ENCODE measurements around the gene SNED1. TPM values are rescaled to one million over a fixed set of nuclear protein-coding genes. Genes with fewer than 3 reads are reported as not detected.

SNED1 gene
- polyA plus RNA-seq, 4 donors: 7.4 to 14.0 (median 9.4) TPM

DNA sequence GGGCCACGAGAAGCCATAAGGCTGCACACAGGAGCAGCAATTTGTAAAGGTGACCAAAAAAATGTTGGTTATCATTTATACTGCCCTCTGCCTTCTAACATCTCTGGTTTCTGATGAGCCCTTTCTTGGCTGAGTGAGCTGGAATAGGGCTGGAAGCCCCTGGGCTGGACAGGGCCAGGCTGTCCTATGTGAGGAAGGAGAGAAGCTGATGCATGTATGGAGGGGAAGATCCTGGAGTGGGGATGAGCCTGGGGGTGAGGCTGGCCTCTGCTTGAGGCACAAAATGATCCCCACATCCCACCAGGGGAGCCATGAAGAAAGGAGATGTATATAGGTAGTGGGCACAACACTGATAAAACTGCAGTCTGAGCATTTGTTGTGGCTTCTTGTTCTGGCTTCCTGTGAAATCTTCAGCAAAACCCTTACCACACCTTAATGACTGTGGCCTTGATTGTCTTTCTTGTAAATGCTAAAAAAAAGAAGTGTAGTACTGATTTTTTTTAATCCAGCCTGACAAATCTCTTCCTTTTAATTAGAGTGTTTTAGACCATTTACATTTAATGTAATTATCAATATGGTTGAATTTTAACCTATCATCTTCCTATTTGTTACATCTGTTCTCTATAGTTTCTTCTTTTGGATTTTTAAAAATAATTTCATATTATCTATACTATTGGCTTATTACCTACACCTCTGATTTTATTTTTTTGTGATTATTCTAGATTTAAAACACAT lies 5.6 kb downstream of the SNED1 start:
- DNase-seq (ENCODE audit: low read depth in 4 of 4, low spot score in 2 of 4): no peak

DNA sequence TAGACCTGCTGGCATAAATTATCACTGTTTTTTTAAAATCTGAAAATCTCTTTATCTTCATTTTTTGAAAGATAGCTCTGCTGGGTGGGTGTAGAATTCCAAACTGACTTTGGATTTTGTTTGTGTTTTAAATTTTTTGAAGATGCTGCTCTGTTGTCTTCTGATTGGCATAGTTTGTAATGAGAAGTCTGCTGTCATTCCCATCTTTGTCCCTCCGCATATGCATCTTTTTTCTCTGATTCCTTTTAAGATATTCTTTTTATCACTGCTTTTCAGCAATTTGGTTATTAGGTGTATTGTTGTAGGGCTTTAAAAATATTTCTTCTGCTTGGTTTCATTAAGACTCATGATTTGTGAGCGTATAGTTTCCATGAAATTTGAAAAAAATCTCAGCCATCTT lies 7.2 kb downstream of the SNED1 start:
- no peak for DNase-seq (ENCODE audit: low read depth in 4 of 4, low spot score in 2 of 4)

DNA sequence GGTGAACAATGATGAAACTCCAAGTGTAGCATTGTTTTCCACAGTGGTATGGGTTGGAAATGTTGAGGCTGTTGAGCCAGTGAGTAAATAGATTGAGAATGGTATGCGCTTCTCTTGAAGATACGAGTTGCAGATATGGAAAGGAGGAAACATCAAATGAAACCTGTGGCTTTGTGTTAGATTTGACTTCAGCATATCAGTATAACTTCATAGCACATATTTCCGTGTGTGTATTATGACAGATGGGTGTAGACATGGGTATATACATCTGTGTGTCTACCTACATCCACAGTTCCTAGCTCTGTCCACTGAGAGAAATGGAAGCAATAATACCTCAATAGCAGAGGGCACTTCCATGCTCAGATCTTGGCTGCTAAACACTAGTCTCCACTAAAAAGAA lies 8.0 kb downstream of the SNED1 start:
- DNase-seq (ENCODE audit: low read depth in 4 of 4, low spot score in 2 of 4): no peak

DNA sequence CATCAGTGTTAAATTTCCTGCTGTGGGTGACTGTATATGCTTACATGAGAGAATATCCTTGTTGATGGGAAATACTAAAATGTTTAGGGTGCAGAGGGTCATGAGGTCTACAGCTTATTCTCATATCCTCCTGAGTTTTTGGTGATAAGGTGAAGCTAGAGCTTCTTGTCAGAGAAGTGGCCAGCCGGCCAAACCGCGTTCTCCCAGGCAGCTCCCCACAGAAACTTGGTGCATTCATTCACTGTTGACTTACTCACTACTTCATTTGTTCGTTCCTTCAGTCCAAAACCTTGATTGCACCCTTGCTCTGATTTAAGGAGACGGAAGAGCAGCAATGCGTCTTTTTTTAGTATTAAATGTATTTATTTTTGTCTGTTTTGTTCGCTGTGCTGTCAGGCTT lies 8.7 kb downstream of the SNED1 start:
- DNase-seq (ENCODE audit: low read depth in 4 of 4, low spot score in 2 of 4): no peak

DNA sequence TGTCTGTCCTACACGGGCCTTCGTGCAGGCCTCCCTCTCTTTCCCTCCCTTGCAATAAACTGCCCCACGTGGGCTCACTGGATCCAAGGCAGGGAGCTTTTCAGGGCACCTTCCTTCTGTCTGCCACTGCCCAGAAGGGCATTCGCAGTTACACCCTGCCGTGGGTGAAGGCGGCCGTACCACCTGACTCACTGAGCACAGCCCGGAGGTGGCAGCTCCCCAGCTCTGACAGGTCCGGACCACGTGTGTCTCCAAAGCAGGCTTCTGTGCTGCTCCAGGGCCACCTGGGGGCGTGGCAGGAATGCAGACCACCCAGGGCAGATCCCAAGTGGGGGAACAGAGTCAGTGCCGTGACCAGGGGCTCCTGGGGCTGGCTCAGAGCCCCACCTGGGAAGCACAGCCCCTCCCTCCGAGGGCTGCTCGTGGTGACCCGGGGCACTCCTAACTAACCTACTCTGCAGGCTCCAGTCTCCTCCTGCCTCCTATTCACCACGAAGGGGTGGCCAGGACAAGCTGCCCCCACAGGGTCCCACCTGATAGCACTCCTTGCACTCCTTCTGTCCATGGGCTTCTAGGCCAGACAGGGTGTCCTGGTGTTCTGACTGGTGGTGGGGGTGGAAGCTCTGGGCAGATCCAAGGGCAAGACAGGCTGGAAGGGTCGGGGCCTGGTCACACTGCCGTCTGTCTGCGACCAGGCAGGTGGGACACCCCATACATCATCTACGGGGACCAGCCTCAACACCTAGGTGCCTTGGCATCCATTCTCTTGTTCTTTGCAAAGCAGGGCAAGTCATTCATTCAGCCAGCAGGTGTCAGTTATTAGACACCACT lies 9.7 kb downstream of the SNED1 start:
- no peak for DNase-seq (ENCODE audit: low read depth in 4 of 4, low spot score in 2 of 4)

DNA sequence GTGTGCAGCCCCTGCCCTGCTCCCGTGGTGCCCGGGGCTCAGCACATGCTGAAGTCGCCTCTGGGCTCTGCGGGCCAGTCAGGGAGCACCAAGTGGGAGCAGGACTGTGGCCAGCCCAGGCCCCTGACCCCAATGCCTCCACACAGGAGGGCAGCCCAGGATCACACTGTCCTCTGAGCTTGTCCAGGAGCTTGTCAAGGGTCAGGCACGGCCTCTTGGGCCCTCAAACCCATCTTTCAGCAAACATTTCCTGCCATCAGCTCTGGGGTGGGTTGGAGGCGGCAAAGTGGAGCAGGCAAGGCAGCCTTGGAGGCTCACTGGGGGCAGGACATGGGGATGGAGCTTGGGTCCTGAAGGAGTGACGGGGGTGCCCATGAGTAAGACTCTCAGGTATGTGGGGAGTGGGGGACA lies 10.3 kb downstream of the SNED1 start:
- DNase-seq (ENCODE audit: low read depth in 4 of 4, low spot score in 2 of 4): no peak

DNA sequence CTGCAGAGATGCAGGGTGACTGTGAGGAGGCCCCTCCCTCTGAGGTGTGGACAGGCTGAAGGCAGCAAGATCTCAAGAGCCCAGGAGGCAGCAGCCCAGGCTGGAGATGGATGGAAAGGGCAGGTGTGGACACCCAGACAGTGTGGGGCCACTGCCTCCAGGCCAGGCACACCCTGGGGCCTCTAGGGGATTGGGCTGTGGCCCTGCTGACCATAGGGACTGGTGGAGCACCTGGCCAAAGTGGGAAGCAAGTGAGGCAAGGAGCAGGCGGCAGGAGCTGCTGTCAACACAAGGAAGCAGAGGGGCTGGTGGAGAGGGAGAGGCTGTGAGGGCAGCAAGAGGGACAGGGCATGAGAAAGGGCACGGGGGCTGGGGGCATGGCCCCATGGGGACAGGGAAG lies 10.8 kb downstream of the SNED1 start:
- no peak for DNase-seq (ENCODE audit: low read depth in 4 of 4, low spot score in 2 of 4)

DNA sequence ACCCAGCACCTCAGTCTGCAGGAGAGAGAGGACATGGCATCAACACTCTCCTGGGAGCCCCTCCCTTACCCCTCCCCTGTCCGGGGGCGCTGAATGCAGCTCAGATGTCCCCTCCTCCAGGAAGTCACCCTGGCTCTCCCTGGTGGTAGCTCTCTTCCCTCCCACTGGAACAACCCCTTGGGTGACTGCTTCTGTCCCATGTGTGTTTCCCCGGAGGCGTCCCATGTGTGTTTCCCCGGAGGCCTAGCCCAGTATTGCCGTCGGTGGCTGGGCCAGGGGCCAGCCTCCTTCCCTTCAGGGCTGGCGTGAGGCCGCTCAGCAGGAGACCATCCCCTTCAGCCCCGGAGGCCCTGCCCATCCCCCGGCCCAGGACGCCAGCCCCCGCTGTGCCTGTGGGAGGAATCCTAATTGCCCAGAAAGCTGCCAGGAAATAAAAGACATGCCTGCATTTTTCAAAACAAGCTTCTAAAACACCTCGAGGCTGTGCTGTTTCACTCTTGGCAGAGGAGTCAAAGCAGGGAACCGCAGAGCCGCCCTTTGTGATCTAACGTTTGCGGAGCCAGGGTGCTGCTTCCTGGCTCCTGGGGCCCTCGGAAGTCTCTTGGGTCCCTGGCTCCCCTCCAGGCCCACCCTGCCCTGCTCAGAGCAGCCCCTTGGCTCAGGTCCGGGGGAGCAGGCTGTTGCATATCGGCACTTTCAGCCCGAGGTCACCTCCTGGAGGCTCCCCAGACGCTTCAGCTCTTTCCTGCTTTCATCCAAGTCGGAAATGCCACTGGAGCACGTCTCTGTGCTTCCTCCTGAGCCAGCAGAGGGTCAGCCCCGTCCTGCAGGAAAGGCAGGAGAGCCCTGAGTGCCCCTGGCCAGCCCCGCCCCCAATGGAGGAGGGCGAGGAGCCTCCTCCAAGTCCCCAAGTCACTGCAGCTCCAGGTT lies 11.4 kb downstream of the SNED1 start:
- no peak for DNase-seq (ENCODE audit: low read depth in 4 of 4, low spot score in 2 of 4)

DNA sequence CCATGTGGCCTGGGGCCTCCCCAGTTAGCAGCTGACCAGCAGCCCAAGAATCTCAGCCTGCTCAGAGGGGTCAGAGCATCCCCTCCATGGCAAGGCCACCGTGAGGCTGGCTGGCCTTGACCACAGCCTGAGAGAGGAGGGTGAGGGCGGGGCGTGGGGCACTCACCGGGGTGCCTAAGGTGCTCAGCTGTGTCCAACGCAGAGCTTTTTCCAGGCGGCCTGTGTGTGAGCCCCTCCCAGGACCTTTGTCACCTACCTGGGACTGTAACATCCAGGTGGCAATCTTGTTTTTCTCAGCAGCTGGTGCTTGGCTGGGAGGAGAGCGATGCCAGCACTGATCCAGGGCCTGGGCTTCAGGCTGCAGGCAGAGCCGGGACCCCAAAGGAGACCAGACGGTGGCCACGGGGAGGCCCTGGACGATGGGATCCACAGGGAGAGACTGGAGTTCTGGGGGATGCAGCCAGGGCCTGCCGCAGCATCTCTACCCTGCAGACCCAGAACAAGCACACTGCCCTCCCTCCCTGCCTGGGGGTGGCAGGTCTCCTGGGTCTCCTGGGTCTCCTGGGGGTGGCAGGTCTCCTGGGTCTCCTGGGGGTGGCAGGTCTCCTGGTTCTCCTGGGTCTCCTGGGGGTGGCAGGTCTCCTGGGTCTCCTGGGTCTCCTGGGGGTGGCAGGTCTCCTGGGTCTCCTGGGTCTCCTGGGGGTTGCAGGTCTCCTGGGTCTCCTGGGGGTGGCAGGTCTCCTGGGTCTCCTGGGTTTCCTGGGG lies 12.3 kb downstream of the SNED1 start:
- no peak for DNase-seq (ENCODE audit: low read depth in 4 of 4, low spot score in 2 of 4)

DNA sequence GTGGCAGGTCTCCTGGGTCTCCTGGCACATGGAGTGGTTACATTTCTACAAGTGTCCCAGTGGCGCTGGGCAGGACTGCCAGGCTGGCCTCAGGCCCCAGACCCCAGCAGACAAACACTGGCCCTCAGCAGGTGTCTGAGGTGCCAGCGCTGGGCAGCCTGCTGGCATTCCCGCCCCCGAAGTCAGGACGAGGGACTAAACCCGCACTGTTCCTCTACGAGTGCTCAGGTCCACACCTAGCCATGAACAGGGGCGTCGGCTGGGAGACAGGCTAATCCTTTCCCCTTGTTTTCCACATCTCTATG lies 12.8 kb downstream of the SNED1 start:
- no peak for DNase-seq (ENCODE audit: low read depth in 4 of 4, low spot score in 2 of 4)

DNA sequence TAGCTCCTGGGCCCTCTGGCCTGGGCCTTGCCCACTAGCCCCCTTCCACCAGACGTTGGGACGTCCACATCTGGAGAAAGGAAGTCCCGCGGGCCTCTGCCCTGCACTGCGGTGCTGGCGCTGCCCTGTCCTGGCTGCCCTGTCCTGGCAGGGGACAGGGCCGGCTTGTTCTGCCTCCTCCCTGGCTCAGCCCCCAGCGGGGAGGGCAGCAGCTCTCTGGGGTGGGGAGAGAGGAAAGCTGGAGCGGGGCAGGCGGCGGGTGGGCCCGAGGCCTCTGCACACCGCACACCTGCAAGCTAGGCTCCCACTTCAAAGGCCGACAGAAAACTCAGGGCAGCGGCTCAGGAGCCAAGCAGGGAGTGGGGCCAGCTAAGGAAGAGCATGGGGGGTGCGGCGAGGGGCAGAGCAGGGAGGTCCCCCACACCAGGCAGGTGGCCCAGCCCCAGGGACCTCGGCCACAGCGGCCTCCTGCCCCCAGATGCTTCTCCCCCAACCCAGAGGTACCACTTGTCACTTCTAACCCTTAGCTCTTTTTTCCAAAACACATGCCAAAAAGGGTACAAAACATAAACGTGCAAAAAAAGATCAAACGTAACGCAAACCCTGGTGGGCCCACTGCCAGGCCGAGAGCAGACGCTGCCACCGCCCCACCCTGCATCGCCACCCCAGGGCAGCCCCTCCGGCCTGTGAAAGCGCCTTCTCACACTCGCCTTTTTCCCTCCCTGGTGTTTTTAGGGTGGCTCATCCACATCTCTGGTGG lies 13.5 kb downstream of the SNED1 start:
- no peak for DNase-seq (ENCODE audit: low read depth in 4 of 4, low spot score in 2 of 4)

DNA sequence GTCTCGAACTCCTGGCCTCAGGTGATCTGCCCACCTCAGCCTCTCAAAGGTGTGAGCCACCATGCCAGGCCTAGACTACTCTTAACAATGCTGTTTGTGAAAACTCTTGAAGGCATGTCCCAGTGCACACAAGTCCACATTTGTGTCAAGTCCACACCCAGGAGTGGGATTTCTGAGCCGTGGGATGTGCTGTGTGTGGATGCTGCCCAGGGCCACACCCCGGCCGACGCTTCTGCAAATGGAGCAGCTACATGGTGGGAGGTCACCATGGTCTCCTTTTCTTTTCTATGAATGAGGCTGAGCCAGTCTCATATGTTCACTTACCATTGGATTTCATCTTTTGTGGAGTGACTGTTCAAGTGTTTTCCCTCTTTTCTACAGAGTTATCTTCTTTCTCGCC lies 15.8 kb downstream of the SNED1 start:
- DNase-seq (ENCODE audit: low read depth in 4 of 4, low spot score in 2 of 4): no peak

DNA sequence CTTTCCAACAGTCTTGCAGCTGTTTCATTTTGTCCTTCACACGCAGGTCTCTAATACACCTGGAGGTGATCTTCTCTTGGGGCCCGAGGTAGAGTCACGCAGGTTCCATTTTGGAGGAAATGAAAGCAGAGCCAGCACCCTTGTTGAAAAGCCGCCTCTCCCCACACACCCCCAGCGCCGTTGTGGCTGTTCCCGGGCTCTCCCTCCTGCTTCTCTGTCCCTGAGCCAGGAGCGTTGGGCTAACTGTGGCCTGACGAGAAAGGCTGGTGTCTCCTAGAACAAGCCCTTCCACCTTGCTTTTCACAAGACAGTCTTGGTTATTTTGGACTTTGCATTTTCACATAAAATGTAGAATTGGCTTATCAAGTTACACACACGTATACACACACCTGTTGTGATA lies 16.3 kb downstream of the SNED1 start:
- no peak for DNase-seq (ENCODE audit: low read depth in 4 of 4, low spot score in 2 of 4)

DNA sequence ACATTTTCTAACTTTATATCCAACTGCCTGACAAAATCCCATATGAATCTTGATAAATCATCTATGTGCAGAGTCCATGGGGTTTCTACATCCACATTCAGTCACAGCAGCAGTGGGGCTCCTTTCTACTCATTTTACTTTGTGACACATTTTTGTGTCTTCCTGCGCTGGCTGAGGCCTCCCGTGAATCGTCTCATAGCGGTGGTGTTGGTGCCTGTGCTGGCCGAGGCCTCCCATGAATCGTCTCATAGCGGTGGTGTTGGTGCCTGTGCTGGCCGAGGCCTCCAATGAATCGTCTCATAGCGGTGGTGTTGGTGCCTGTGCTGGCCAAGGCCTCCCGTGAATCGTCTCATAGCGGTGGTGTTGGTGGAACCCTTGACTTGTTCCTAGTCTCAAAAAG lies 17.0 kb downstream of the SNED1 start:
- DNase-seq (ENCODE audit: low read depth in 4 of 4, low spot score in 2 of 4): no peak

DNA sequence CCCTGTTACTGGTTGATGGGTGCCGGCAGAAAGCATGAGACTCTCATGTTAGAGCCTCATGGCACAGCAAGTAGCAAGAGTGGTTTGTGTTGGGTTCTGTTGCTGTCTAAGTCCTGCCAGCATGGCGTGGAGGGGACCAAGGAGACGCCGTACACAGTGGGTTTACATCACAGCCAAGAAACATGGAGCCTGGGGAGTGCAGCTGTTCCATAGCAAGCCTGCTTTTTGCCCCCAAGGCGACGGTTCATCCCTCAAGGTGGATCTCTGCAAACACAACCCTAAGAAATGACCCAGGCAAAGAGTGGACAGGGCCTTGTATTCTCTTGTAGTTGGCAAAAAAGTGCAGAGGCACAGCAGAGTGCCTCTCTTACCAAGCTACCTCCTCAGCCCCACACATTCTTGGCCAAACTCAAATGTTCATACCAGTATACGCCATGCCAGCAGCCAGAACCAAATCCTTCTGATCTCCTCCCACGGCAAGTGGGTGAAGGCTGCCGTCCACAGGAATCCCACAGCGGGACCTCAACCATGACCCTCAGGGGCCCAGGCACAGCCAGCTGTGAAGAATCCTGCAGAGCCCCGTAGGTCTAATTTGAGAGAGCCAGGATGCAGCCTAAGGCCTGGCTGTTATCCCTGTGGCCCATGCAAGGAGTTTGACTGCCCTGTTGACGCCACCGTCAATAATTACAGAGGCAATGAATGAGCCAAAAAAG lies 19.0 kb downstream of the SNED1 start:
- DNase-seq (ENCODE audit: low read depth in 4 of 4, low spot score in 2 of 4): no peak

DNA sequence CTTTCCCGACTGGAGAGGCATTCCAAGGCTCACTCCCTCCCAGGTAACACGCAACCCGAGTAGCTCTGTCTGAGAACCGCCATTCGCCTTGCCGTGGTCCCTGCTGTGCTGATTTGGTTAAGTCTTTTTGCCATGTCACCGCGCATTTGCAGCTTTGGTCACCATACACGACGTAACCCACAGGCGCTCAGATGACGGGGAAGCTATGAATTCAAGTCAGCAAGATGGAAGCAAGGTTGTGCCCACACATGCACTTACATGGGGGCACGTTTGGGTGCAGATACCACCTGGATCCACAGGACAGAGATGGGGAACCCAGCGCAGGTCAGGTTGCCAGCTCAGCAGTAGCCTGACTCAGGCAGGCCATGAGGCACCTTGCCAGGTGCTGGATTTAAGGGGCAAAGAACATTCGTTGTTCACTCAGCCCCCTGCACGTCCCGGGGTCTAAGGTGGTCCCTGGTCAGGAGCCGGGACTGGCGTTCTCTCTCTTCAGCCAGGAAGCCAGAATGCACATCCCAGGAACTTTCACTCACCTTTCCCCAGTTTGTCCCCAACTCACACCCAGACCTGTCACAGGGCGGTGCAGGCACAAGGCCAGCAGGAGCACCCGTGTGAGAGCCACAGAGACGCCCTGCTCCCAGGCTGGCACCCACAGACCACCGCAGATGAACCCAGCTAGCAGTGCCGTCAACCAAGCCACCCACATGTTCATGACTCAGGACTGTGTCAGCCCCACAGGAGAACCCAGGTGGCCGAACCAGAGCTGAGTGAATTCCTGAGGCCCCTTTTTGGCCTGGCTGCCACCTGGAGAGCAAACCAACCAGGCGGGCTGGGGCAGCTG lies 19.9 kb downstream of the SNED1 start:
- DNase-seq (ENCODE audit: low read depth in 4 of 4, low spot score in 2 of 4): no peak

DNA sequence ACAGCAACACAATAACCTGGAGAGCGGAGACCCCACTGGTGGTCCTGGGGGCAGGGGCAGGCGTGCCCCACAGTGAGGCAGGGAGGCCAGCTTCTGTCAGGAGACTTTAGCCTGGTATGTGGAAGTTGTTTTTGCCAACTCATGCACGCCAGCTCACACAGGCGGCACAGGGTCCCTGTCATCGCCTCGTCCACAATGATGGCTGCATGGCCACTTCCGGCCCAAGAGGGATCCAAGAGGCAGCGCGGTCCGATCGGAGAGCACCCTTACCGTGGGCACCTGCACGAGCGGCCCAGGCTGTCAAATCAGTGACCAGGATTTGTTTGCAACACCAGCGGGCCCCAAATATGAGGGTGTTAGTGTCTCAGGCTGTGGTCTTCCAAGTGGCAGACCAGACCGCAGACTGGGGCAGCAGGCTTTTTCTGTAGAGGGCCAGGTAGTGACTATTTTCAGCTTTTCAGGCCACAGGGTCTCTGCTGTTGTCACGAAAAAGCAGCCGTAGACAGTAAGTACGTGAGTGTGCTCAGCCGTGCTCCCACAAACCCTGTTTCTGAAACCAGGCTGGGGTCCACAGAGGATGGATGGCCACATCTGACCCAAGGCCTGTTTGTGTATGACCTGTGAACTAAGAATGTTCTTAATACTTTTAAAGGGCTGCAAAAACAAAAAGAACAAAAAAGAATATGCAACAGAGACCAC lies 21.2 kb downstream of the SNED1 start:
- no peak for DNase-seq (ENCODE audit: low read depth in 4 of 4, low spot score in 2 of 4)

DNA sequence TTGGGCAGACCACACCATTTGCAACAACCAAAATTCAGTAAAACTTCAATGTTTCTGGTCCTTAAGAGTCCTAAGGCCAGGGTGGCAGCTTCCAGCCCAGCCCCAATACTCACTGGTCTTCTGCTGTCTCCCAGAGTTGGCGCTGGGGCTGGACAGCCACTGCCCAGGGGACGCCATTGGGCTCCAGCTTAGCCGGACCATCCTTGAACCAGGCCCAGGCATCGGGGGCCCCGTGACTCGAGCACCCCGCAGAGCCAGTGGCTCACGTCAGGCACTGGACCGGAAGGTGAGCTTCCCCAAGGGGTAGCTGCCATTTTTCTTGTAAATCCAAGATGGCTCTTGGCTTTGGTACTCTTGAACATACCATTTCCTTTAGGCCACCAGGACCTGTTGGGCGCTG lies 21.8 kb downstream of the SNED1 start:
- DNase-seq (ENCODE audit: low read depth in 4 of 4, low spot score in 2 of 4): no peak

All from left renal cortex interstitium (tissue), 4 donors.